Measurements from ENCODE around the gene NDRG2.
"Not testable (repeated sequence)": the region's sequence is repeated elsewhere in the genome, so short reads cannot be mapped to it uniquely, and the experiment has no call there.

NDRG2 gene

DNA sequence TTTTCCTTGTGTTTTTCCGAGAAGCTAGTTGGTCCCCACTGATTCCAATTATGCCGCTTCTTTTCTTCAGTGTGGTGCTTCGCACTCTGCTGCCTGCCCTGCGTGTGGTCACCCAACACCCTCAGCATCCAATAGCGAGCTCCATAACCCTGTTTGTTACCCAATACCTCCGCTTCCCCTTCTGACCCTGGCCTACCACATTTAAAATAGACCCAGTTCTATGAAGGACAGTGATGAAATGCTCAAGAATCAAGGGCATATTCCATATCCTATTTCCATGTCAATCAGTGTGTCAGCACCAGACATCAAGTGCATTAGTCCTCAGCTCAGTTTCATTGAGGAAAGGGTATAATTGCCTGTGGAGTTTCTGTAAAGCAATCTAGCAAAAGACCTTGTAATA, 9.5 kb downstream of the NDRG2 start:
- in situ Hi-C loops (cut with HindIII; ENCODE audit: low sequenced_read_pairs), result no loop called here

DNA sequence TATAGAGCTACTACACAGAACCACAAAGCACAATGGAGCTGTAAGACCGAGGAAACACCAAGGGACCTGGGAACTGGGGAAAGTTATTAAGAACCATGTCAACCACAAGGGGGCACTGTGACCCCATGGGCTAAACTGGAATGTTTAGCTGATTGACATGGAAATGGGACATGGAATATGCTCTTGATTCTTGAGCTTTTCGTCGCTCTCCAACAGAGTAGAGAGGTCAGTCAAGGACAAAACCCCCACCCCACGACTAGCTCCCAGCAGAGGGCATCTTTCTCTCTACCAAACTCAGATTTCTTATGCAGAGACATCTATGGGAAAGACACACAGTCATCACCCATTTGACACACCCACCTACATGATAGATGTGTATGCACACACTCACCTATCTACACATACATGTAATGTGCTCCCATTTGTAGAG, 10.1 kb downstream of the NDRG2 start:
- in situ Hi-C loops (cut with HindIII; ENCODE audit: low sequenced_read_pairs), result no loop called here

DNA sequence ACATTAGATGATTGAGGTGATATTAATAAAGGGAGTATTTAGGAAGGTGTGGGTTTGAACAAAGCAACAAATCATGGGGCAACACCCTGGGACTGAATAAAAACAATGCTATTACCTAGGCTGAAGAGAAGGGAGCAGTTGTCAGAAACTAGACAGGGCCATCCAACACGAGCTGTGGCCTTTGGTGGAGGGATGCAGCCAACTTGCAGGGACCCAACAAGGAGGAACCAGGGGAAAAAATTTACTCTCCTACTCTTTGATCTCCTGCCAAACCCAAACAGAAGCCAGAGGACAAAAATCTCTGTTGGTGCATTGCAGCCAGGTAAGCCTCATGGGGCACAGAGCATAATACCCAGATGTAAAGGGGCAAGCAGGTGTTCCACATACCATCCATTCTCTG, 13.7 kb downstream of the NDRG2 start:
- in situ Hi-C loops (cut with HindIII; ENCODE audit: low sequenced_read_pairs), result no loop called here

DNA sequence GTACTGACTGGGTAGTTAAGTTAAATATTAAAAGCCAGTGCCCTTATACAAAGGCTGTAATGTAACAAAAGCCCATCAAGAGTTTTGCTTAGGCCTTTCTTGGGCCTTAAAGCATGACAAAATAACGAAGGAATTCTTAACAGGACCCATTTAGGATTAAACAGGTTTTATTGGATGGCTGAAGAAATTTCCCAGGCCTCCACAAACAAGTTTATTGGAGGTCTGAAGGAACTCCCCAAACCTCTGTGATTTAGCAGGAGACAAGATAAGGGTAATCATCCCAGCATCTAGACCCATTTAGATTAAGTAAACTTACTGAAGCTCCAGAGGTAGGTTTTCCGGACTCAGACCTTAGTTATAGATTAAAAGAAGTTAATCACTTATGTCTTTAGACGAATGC, 15.1 kb downstream of the NDRG2 start:
- in situ Hi-C loops (cut with HindIII; ENCODE audit: low sequenced_read_pairs), result not testable (repeated sequence)

DNA sequence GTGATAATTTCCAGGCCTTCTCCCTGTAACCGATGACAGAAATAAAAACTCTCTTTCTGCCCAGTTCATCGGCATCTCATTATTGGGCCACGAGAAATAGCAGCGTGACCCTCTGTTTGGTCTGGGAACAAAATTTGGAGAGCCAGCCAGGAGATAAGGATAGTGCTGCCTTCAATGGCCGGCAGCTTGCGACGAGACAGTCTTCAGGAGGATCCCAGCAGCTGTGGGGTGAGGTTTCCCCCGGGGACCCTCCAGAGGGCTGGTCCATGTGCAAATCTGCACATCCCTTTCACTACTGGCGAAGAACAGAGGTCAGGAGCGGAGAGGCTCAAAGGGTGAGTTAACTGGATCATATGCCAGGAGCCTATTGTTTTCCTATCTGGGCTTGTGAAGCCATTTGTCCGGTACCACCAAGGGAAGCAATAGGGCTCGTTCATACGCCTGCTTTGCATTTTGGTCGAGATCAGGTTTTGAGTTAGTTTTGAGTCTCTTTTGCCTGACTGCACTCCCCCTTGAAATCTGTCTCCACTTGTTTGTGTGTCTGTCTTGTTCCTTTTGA, 21.0 kb downstream of the NDRG2 start:
- in situ Hi-C loops (cut with HindIII; ENCODE audit: low sequenced_read_pairs), result no loop called here

DNA sequence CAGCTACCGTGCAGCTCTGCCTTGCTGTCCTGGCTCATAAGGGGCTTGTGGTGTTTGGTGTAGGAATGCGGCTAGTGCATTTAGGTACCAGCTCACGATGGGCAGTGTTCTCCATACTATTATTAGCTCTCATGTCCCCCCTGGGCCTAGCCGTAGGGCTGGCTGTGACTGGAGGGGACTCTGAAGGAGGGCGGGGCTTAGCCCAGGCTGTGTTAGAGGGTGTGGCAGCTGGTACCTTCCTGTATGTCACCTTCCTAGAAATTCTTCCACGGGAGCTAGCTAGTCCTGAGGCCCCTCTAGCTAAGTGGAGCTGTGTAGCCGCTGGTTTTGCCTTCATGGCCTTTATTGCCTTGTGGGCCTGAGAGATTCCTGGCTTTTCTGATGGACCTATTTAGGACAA, 23.6 kb downstream of the NDRG2 start:
- in situ Hi-C loops (cut with HindIII; ENCODE audit: low sequenced_read_pairs), result no loop called here

DNA sequence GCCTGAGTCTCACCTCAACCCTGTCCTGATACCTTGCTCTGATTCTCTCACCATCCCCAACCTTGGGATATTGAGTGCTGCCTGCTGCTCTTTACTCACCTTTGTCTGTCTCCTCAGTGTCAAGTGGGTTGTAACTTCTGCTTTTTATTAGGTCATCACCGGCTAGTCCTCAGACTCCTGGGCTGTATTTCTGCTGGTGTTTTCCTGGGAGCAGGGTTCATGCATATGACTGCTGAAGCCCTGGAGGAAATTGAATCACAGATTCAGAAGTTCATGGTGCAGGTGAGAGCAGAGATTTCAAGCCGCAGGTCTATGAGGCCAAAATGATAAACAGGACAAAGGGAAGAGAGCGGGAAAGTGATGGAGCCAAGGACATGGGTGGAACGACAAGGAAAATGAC, 25.3 kb downstream of the NDRG2 start:
- in situ Hi-C loops (cut with HindIII; ENCODE audit: low sequenced_read_pairs), result no loop called here

DNA sequence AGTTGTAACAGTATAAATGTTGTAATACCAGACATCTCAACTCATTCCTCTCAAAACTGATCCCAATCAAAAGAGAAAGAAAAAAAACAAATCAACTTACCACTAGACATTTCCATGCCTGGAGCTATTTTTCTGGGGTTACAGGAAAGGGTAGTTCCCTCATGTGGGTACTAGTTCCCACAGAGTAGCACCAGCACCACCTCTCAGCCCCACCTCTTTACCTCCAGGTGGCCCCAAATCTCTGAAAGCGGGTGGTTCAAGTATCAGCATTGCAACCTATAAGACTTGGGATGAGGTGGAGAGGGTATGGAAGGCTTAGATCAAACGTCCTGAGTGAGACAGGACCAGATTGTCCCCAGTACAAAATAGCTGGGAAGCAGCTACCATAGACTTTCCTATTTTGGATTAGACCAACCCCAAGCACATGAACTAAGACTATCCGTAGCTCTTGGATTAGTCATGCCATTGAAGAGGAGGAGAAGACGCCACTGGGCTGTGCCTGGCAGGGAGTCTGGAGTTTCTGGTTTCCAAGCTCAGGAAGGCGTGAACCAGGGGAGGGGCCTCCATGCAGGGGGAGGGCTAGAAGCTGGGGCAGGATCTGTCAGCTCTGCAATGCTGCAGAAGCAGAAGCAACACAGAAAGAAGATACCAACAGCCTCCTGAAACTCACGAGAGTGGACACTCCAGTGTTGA, 26.0 kb downstream of the NDRG2 start, which contains the start of gene SLC39A2:
TSS of gene SLC39A2 (plus strand) at position 620 of the 693 bp plus-strand sequence. CDS start 154 bp downstream, outside the sequence.
- in situ Hi-C loops (cut with HindIII; ENCODE audit: low sequenced_read_pairs), result no loop called here

DNA sequence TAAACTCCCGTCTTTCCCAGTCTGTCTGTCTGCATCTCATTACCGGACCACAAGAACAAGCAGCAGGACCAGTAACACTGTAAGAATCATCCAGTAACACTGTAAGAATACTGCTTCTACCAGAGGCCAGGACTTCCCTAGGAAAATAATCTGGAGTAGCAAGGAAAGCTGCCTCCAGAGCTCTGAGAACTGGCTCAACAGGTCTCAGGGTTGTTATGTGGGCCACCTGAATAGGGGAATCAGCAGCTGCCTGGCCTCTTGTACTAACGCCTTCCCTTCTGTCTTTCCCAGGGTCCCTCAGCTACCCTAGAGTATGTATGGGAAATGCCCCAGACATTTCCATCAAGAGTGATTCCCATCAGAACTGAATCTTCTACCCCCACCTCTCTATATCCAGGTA, 26.7 kb downstream of the NDRG2 start:
- in situ Hi-C loops (cut with HindIII; ENCODE audit: low sequenced_read_pairs), result no loop called here

DNA sequence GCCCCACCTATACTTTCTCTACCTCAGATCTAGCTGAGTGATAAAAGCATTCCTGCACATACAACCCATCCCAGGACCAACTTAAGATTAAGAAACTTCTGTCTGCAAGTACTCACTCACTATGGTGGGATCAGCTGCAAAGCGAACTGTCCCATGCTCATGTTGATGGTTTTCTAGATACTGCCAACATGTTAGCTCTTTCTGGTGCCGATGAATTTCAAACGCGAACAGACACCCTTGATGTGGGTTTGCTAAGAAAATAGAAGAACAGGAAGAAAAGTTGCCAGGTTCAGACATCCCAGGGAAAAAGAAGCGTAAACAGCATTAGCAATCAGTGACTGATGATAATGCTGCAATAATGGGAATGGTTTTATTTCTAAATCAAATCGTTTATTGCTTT, 27.3 kb downstream of the NDRG2 start:
- in situ Hi-C loops (cut with HindIII; ENCODE audit: low sequenced_read_pairs), result no loop called here

DNA sequence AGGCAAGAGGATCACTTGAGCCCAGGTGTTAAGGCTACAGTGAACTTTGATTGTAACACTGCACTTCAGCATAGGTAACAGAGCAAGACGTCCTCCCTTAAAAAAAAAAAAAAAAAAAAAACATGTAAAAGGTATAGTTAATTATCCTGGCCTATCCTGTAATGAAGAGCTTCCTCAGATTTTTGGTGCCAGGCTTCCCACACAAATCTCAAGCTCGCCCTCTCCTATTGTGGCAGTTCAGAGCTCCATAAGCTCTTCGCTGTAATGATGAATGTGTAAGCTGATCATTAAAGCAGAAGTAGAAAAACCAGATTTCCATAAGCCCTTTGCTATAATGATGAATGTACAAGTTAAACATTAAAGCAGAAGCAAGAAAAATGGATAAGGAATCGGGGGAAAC, 27.7 kb downstream of the NDRG2 start:
- in situ Hi-C loops (cut with HindIII; ENCODE audit: low sequenced_read_pairs), result no loop called here

DNA sequence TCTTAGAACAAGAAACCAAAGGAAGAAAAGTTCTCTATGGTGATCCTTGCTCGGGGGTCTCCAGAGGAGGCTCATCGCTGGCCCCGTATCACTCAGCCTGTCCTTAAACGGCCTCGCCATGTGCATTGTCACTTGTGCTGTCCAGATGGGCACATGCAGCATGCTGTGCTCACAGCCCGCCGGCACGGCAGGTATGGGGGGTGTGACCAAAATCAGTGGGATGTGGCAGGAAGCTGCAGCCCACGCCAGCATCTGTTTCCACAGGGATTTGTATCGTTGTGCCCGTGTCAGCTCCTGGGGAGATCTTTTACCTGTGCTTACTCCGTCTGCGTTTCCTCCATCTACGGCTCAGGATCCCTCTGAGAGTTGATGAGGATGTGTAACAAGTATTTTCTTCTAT, 28.3 kb downstream of the NDRG2 start:
- in situ Hi-C loops (cut with HindIII; ENCODE audit: low sequenced_read_pairs), result no loop called here

DNA sequence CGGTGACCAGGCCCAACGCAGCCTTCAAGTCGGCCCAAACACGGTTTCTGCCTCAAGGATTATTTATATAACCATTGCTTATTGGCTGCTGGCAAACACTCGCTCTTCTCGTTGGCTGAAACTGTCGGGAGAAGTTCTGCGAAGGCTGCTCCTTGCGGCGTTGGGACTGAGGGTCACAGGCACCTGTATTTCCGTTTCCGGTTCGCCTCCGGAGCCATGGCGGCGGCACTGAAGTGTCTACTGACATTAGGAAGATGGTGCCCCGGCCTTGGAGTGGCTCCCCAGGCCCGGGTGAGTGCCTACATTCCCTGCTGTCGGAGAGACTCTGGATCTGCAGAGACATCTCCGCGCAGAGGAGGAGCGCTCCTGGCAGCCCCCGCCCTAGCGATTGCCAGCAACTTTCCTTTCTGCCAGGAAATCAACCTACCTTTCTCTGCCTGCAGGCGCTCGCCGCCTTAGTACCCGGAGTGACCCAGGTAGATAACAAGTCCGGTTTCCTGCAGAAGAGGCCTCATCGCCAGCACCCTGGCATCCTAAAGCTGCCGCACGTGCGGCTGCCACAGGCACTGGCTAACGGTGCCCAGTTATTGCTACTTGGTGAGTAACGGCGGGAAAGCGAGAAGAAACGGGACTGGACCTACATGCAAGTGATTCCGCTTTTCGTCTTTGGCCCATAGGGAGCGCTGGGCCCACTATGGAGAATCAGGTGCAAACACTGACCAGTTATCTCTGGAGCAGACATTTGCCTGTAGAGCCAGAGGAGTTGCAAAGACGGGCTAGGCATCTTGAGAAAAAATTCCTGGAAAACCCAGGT, 34.9 kb downstream of the NDRG2 start, which contains the start of gene METTL17:
TSS of gene METTL17 (plus strand) at position 194 of the 814 bp plus-strand sequence. CDS start at position 217, 23 bp downstream.
- in situ Hi-C loops (cut with HindIII; ENCODE audit: low sequenced_read_pairs), result no loop called here

DNA sequence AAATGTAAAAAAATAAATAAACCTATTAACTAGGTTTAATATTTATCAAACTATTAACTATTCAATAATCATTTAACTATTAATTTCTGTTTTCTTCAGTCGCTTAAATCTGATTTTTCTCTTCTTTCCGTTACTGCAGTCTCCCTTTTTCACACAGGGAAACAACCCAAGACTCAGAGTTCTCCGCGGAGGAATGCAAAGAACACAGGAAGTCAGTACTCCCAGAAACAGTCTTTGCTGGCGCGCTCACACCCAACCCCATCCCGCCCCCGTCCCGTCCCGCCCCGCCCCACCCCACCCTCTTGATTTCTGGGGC, 35.4 kb downstream of the NDRG2 start:
- in situ Hi-C loops (cut with HindIII; ENCODE audit: low sequenced_read_pairs), result no loop called here

DNA sequence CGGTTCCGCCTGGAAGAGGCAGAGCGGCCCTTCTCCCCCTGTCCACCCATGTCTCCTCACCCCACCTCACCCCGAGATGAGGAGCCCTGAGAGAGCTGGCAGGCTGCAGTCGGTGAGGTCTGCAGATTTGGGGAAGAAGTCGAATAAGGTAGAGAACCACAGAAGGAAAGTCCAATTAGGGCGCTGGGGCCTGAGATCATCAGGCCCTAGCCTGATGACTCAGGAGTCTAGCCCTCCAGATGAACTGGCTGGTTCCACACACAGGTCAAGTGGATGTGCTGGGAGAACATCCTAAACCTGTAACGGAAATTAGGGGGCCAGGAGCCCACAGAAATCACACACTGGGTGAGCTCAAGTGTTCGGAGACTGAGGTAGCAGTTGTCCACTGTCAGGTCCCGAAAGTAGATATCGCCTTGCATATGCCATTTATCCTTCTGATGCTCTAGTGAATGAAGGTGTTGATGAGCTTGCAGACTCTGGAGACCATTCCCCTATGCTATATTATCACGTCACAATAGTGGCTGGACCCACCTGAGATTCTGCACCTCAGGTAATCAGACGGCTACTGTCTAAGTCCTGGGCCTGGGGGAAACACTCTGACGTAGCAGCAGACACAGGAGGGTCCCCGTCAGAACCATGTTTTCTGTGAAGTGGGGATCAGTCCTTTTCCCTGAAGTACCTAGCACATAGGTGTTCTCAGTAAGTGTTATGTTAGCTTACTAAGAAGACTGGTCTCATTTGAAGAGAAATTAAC, 36.0 kb downstream of the NDRG2 start:
- in situ Hi-C loops (cut with HindIII; ENCODE audit: low sequenced_read_pairs), result no loop called here

DNA sequence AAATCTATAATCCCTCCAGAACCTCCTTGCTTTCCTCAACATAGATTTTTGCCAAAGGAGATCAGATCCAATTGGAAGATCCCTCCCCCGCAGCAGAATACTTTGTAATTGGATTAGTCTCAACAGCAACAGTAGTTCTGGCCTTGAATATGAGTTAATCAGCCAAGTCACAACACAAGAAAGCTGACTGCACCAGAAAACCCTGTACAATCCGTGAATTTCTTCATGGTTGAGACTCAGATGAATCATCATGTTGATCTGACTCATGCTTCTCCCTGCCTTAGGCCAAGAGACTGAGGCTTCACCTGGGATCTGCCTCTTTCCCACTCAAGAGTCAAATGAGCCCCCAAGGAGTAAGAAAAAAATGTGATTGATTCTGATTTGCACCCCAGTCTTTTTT, 38.0 kb downstream of the NDRG2 start:
- in situ Hi-C loops (cut with HindIII; ENCODE audit: low sequenced_read_pairs), result no loop called here

DNA sequence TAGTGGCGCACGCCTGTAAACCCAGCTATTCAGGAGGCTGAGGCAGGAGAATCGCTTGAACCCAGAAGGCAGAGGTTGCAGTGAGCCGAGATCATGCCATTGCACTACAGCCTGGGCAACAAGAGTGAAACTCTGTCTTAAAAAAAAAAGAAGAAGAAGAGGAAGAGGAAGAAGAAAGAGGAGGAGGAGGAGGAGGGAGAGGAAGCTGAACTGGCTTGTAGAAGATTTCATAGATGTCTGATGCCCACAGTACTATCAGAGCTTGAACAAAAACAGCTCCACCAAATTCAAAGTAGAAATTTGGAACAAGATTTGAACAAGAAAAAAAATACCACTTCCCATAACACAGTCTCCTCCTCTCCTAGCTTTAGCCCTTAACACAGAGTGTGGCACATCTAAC, 39.2 kb downstream of the NDRG2 start:
- in situ Hi-C loops (cut with HindIII; ENCODE audit: low sequenced_read_pairs), result not testable (repeated sequence)

DNA sequence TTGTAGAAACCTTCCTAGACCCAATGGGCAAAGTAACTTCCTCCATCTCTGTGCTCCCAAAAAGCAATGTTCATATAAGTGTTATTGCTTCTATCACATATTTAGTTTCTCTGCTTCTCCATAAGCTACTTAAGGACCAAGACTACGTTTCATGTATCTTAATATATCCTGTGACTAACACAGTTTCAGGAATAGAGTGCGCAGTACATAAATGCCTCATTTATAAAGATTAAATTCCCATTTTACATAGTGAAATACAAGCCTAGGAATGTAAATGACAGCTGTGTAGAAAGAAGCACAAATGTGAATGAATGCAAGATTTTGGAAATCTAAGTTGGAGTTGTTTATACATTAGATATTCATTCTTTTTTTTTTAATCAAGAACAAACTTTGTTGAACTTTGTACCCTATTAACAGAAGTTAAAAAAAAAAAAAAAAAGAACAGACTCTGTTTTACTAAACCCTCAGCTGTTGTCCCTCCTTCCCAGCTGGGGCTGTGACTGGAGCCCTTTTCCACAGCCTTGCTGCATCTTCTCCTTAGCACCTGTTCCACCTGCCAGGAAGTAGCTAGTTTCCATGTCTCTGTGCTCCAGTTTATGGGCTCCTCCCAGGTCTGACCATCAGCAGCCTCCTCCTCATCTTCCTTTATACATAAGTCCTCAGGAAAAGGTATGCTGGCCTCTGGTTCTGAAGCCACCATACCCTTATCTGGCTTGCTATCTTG, 42.1 kb downstream of the NDRG2 start:
- in situ Hi-C loops (cut with HindIII; ENCODE audit: low sequenced_read_pairs), result no loop called here

DNA sequence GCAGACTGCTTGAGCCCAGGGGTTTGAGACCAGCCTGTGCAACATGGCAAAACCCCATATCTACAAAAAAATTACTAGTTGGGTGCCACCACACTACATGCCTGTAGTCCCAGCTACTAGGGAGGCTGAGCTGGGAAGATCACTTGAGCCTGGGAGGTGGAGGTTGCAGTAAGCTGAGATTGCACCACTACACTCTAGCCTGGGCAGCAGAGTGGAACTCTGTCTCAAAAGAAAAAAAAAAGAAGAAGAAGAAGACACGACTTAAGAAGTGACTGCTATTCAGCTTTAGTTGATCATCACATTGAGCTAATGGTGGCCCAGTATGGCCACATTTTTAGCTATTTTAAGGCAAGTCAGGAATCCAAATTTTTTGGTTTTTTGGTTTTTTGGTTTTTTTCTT, 44.0 kb downstream of the NDRG2 start:
- in situ Hi-C loops (cut with HindIII; ENCODE audit: low sequenced_read_pairs), result no loop called here

DNA sequence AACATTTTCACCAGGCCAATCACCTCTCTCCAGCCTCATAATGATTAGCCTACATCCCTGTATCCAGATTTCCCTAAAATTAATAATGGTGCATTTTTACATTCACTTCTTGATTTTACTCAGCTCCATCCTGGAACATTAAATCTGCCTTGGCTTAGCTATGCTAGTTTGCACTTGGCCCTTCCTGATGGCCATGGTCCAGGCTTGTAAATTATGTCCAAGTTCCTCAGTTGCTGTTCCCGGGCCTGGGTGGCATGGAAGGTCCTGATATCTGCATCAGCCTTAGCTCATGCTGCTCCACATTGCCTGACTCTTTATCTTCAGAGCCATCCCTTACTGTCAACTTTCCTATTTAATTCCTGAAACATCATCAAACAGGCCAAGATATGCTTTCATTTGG, 46.2 kb downstream of the NDRG2 start:
- in situ Hi-C loops (cut with HindIII; ENCODE audit: low sequenced_read_pairs), result no loop called here

DNA sequence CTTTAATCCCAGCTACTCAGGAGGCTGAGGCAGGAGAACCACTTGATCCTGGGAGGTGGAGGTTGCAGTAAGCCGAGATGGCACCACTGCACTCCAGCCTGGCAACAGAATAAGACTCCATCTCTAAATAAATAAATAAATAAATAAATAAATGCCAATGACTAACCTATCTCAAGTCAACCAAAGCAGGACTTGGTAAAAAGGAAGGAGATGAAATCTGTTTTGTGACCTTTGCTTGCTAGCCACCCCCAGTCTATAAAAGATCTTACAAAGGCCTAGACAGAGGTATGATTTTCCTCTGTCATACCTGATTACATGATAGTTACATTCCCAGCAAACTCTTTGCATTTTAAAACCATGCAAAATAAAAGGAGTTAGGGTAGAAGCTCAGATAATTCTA, 48.6 kb downstream of the NDRG2 start:
- in situ Hi-C loops (cut with HindIII; ENCODE audit: low sequenced_read_pairs), result no loop called here

Measured in DLD1 (cell line).